ENCODE results near the gene CD82. TPM values are rescaled to one million over a fixed set of nuclear protein-coding genes. Genes with fewer than 3 reads are reported as not detected.

Gene CD82
- total RNA-seq, 1 donor from 2014 or later: 8.8 TPM

- Histone ChIP-seq H4K20me1 (ENCODE audit: low read depth) (no peaks in the 10 kb centered on the region), H3K9me3 (ENCODE audit: low read depth) (no peaks in the 10 kb centered on the region), H3K36me3 (no peaks in the 10 kb centered on the region), H3K4me1 (peaks cover 36% of the 10 kb centered on the region), H3K79me2 (ENCODE audit: low read depth) (no peaks in the 10 kb centered on the region), H3K27me3 (no peaks in the 10 kb centered on the region), H3K27ac (no peak overlapping the region), H2AFZ (replicated peaks) (no peak overlapping the region), H3K4me2 (no peak overlapping the region), H3F3A (ENCODE audit: low read depth) (no peaks in the 10 kb centered on the region), H3K4me3 (no peak overlapping the region), H3K9ac (no peak overlapping the region)
- Mint-ChIP-seq H3K4me1 (peaks cover 55% of the 10 kb centered on the region), H3K36me3 (peaks cover 9% of the 10 kb centered on the region), H3K27me3 (ENCODE audit: insufficient read depth, low read depth) (peaks cover 2% of the 10 kb centered on the region), H3K9me3 (no peaks in the 10 kb centered on the region), H3K27ac (peak overlapping the region; percentile 52), H3K4me3 (no peak overlapping the region)
- no peak for DNase-seq (ENCODE audit: low spot score)
- TF ChIP-seq EZH2phosphoT487 (IDR thresholded peaks at IDR 0.05): no peak
- TF ChIP-seq CTCF (IDR thresholded peaks at IDR 0.05): no peak
- no peak for TF ChIP-seq EZH2 (IDR thresholded peaks at IDR 0.05)
Observed at GRCh38 chr11:44597358-44598012, 32.0 kb downstream of the CD82 start.

GRCh38 chr11:44598831-44599230, 33.4 kb downstream of the CD82 start:
- Mint-ChIP-seq H3K36me3 (peaks cover 10% of the 10 kb centered on the region), H3K27me3 (ENCODE audit: insufficient read depth, low read depth) (no peaks in the 10 kb centered on the region), H3K4me1 (peaks cover 56% of the 10 kb centered on the region), H3K4me3 (no peak overlapping the region), H3K9me3 (no peaks in the 10 kb centered on the region), H3K27ac (no peak overlapping the region)
- H3K27ac ChIP-seq: no peak overlapping the region
- no peak overlapping the region for H3K4me2 ChIP-seq
- H3K4me1 ChIP-seq: peaks cover 39% of the 10 kb centered on the region
- no peak overlapping the region for H2AFZ ChIP-seq (replicated peaks)
- H3K9me3 ChIP-seq (ENCODE audit: low read depth): no peaks in the 10 kb centered on the region
- TF ChIP-seq CTCF (IDR thresholded peaks at IDR 0.05) (no peak), EZH2phosphoT487 (IDR thresholded peaks at IDR 0.05) (no peak), EZH2 (IDR thresholded peaks at IDR 0.05) (no peak)
- H3K36me3 ChIP-seq: no peaks in the 10 kb centered on the region
- DNase-seq (ENCODE audit: low spot score): no peak
- peaks cover 1% of the 10 kb centered on the region for H4K20me1 ChIP-seq (ENCODE audit: low read depth)
- no peak overlapping the region for H3K4me3 ChIP-seq
- no peak overlapping the region for H3K9ac ChIP-seq
- no peaks in the 10 kb centered on the region for H3K27me3 ChIP-seq
- no peaks in the 10 kb centered on the region for H3K79me2 ChIP-seq (ENCODE audit: low read depth)
- H3F3A ChIP-seq (ENCODE audit: low read depth): peaks cover 4% of the 10 kb centered on the region

- Histone ChIP-seq H3K27ac (no peak overlapping the region), H3K4me2 (no peak overlapping the region), H3K4me1 (peaks cover 53% of the 10 kb centered on the region), H3K9me3 (ENCODE audit: low read depth) (no peaks in the 10 kb centered on the region), H4K20me1 (ENCODE audit: low read depth) (peaks cover 3% of the 10 kb centered on the region), H3K9ac (no peak overlapping the region), H3F3A (ENCODE audit: low read depth) (peaks cover 7% of the 10 kb centered on the region), H3K27me3 (no peaks in the 10 kb centered on the region), H3K4me3 (no peak overlapping the region), H2AFZ (replicated peaks) (no peak overlapping the region), H3K79me2 (ENCODE audit: low read depth) (no peaks in the 10 kb centered on the region), H3K36me3 (no peaks in the 10 kb centered on the region)
- Mint-ChIP-seq H3K4me1 (peaks cover 55% of the 10 kb centered on the region), H3K4me3 (peak overlapping the region; percentile 30), H3K9me3 (no peaks in the 10 kb centered on the region), H3K27me3 (ENCODE audit: insufficient read depth, low read depth) (no peaks in the 10 kb centered on the region), H3K36me3 (peaks cover 18% of the 10 kb centered on the region), H3K27ac (peak overlapping the region; percentile 73)
- TF ChIP-seq CTCF (IDR thresholded peaks at IDR 0.05) (no peak), EZH2phosphoT487 (IDR thresholded peaks at IDR 0.05) (no peak), EZH2 (IDR thresholded peaks at IDR 0.05) (no peak)
- no peak for DNase-seq (ENCODE audit: low spot score)
Observed at GRCh38 chr11:44600261-44600660, 34.8 kb downstream of the CD82 start.
